ENCODE data around the gene PRMT5.
"Not testable (repeated sequence)": the region's sequence is repeated elsewhere in the genome, so short reads cannot be mapped to it uniquely, and the experiment has no call there.

The PRMT5 gene

DNA sequence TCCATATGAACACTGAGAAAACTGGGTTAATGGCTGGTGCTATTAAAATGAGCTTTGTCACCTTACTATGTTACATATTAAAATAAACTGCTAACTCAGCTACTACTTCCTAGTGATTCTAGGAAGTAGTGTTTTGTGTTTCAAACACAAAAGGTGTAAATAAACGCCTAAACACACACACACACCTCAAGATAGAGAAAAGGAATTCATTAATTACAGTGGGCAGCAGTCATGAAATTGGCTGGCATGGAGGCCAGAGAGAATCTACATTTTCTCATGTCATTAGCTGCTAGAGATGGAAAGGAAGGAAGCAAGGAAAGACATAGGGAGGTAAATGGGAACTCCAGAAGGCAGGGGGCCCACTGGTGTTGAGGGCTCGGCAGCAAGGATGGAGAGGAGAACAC lies 787 bp upstream of the PRMT5 start:
- DNase-seq = no peak

DNA sequence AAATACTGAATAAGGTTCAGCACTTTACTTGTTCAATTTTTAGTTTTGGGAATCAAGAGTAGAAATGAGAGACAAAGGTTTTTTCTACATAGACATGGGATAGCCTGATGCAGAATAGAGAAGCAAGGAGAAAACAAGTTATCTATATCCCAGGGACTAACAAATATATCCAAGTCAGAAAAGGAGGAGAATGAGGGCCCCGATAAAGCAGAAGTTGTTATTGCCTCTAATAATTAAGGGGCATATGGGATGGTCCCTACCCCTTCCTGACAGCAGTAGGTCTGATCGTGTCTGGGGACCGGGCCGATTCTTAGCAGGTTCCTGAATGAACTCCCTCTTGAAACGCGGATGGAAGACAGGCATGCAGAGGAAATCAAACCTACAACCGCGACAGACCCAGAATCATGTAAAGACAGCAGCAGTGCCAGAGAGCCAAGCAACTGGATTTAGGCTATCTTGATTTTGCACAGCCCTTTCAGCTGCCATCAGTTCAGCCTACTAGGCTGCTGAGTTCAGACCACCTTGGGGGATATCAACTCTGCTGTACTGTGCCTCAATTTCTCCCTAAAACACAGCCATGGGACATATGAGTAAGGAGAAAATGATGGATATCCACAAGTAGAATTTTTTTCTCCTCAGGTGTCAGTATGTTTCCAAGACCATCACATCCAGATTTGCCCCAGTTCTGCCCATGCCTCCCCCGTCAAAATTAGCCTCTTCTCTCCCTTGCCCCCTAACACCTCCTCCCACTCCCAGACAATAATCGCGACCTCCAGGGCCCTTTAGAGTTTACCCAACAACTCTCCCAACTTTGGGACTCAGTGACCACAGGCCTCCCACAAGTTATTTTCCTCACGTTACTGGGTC lies 706 bp downstream of the PRMT5 start:
- no peak for DNase-seq

GRCh38 chr14:22926316-22926715 lies 2.9 kb downstream of the PRMT5 start:
- DNase-seq = no peak

DNA sequence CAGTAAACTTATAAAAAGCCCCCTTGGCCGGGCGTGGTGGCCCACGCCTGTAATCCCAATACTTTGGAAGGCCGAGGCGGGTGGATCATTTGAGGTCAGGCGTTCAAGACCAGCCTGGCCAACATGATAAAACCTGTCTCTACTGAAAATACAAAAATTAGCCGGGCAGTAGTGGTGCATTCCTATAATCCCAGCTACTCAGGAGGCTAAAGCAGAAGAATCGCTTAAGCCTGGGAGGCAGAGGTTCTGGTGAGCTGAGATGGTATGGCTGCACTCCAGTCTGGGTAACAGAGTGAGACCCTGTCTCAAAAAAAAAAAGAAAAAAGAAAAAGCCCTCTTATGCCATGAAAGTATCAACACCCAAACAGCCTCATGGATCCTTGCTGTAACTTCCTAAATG lies 3.7 kb downstream of the PRMT5 start:
- no peak for DNase-seq

DNA sequence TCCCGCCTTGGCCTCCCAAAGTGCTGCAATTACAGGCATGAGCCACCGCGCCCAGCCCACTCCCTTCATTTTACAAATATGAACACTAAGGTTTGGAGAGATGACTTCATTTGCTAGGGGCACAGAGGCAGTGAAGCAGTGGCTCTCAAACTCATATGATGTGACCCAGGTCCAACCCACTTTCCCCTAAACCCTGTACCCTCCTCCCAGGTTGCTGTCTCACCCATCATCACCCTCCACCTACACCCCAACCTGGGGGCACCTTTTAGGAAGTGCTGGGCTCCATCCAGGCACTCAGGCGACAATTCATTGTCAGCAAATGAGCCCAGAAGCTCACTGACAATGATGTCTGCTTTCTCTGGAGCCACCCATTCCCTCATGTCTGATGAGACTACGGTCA lies 5.4 kb downstream of the PRMT5 start:
- no peak for DNase-seq

DNA sequence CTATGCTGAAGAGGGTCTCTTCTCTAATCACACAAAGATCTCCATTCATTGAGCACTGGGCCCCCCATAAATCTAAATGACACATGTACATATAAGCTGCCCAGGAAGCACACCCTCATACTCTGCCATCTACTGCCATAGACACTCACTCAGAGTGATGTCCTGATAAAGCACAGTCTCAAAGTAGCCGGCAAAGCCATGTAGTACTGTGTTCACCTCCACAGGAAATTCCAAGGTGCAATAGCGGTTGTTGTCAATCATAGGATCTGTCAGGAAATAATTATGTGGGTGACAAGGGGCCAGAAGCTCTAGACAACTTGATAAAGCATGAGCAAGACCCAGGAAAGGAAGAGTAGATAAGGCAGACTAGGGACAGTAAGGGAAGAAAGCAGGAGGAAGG lies 6.9 kb downstream of the PRMT5 start:
- no peak for DNase-seq

GRCh38 chr14:22920697-22921096 lies 8.5 kb downstream of the PRMT5 start:
- no peak for DNase-seq

DNA sequence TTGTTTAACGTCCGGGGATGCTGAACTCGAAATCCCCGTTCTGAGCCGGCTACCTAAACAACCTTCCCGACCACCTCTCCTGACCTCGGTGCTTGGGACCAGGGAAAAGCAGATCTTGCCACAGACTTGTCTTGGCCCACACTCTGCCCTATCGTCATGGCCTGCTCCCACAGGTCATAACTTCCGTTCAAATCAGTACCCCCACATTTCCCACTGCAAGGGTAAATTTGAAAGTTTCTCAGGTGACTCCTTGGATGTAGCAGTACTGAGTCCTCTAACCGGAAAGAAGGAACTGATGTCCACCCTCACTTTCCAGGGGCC lies 9.6 kb downstream of the PRMT5 start:
- no peak for DNase-seq

GRCh38 chr14:22918804-22919600 lies 10.2 kb downstream of the PRMT5 start, which contains the start of gene RBM23:
TSS of gene RBM23 (minus strand) at chr14:22919149.
- peak; percentile 100 for DNase-seq

DNA sequence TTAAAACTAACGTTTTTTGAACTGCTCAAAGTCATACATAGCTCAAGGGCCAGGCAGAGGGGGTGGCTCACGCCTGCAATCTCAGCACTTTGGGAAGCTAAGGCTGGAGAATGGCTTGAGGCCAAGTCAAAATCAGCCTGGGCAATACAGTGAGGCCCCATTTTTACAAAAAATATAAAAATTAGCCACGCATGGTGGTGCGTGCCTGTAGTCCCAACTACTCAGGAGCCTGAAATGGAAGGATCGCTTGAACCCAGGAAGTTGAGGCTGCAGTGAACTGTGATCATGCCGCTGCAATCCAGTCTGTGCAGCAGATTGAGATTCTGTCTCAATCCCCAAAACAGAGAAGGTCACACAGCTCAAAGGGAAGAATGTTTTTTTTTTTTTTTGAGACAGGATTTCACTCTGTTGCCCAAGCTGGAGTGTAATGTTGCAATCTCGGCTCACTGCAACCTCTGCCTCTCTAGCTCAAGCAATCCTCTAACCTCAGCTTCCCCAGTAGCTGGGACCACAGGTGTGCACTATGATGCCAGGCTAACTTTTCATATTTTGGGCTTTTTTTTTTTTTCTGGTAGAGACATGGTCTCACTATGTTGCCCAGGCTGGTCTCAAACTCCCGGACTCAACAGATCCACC lies 13.2 kb downstream of the PRMT5 start:
- DNase-seq = no peak

GRCh38 chr14:22914836-22915235 lies 14.3 kb downstream of the PRMT5 start:
- DNase-seq = not testable (repeated sequence)

GRCh38 chr14:22910916-22911315 lies 18.3 kb downstream of the PRMT5 start:
- no peak for DNase-seq

DNA sequence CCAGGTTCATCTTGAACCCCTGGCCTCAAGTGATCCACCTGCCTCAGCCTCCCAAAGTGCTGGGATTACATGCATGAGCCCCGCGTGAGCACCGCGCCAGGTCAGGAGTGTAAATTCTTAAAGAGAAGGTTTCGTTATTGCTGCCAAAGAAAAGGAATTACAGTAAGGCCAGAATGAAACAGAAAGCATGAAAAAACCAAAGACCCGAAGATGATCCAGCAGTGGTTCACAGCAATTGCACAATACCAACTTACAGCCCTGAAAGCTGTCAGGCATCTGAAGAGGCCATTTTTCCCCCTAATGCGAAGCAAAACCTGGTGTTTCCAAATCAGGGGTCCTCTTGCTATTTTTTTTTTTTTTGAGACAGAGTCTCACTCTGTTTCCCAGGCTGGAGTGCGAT lies 20.6 kb downstream of the PRMT5 start:
- no peak for DNase-seq

DNA sequence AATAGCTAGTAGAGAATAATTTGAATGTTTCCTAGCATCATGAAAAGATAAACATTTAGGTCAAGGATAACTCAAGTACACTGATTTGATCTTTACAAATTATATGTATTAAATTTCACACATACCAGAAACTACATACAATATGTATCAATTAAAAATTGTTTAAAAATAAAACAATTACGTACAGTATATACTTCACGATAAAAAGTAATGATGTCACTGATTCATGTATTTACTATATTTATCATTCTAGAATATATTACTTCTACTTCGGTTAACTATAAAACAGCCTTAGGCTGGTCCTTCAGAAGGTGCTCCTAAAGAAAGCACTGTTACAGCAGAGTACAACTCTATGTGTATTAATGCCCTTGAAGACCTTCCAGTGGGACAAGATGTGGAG lies 21.7 kb downstream of the PRMT5 start:
- DNase-seq = no peak

GRCh38 chr14:22906073-22906472 lies 23.1 kb downstream of the PRMT5 start:
- DNase-seq = no peak

GRCh38 chr14:22905627-22906026 lies 23.5 kb downstream of the PRMT5 start:
- no peak for DNase-seq

DNA sequence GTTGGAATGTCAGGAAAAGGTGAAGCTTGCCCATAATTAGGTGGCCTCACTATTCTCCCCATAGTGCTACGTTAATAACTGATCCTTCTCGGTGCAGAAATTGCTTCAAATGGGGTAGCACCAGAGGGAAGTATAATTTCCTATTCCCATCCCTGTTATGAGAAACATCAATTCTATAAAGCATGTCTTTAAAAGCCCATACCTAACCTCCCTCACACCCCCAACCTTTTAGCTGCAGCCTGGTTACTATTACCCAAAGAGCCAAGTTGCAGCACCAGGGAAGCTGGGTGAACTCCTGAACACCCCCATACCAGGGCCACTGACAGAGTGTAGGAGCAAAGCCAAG lies 25.5 kb downstream of the PRMT5 start:
- DNase-seq = no peak

- no peak for DNase-seq
Observed at GRCh38 chr14:22901799-22902198, 27.4 kb downstream of the PRMT5 start.

DNA sequence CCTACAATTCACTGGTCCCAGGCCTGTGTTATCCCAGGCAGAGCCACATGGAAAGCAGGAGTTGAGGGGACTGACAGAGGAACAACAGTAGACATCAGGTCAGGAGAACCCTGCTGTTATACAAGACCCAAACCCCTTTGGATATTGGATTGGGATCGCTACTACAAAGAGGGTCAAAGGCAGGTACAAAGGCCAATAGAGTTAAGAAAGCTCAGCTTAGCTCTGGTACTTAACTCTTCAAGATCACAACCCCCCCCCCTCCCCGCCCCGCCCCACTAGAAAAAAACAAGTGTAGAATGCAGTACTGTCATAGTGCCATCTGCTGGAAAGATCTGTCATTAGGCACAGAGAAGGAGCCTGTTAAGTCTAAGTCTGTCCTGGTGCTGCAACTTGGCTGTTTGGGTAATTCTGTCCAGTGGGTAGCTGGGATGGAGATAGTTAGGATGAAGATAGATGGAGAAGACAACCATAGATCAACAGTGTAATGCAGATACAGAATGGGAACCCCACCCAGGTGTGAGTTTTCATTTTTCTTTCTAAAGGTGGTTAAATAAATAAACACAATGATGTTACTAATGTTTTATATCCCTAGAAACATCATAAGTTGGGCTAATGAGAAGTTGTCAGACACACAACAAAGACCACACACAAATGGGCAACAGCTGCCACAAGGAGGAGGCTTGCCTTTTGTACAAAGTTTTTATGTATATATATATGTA lies 28.9 kb downstream of the PRMT5 start:
- DNase-seq = peak; percentile 44

DNA sequence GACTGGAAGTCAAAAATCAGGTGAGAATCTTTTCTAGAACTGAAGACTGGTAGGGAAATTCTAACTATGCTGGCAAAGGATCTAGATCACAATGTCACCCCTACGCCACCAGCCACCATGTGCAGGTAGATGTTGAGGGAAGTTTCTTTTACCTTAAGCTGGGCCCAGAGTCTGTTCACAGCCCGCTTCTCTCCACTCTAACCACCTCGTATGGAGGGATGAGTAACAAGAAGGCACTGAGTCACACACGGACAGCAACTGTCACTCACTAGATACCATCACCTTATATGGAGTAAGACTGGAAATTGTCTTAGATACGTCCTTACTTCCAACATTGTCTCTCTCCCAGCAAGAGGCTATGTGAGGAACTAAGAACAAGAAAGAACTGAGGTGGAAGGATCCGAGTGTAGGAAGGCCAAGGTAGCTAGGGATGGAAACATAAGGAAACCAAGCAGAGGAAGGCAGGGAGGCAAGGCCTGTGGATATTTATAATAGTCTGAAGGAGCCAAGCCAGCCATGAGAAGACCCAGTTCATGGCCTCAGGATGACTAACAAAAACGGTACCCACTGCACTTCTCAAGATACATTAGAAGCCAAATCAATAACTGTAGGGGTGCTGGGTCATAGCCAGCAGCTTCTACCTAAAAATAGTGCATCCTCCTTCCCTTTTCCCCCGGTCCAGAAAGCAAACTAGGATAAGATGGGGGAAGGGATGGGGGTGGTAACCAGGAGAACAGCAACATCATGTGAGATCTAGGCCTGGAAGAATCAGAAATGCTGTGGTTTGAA lies 30.7 kb downstream of the PRMT5 start:
- DNase-seq = no peak

- no peak for DNase-seq
Observed at GRCh38 chr14:22897357-22897756, 31.8 kb downstream of the PRMT5 start.

DNA sequence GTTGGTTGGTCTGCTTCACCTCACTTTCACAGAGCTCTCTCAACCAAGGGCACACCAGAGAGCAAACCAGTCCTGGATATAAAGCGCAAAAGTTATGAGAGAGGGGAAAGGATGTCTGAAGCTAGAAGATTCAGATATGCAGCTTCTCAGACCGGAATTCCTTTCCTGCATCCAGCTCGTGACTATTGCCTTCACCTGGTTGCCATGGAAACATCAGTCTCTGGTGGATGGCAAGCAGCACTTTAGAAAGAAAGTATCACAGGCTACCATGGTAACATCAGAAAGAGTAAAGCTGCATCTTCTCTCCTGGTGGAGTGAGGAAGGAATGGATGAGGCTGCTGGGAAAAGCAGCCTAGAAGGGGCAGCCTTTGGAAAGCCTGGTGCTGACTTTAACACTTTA lies 32.4 kb downstream of the PRMT5 start:
- DNase-seq = no peak

All from DMS153 (cell line).